CD14-positive monocyte (primary cell): ENCODE measurements around the gene PKNOX2. TPM values are rescaled to one million over a fixed set of nuclear protein-coding genes. Genes with fewer than 3 reads are reported as not detected.

Experiments
- DNase-seq, 3 donors: peaks; one replicate each; pipeline ENCODE4 v3.0.0-alpha.2; 2011 to 2022
- H2AFZ ChIP-seq: 2 replicates; pipeline ENCODE4 v1.6.0; 2012; ENCODE audit warnings: mild to moderate bottlenecking, low read depth, low read length, inconsistent platforms; ENCODE audit not compliant: insufficient read depth, poor library complexity, severe bottlenecking
- H3K27ac ChIP-seq, 2 donors: 1 replicate in 1 of 2; 2 replicates in 1 of 2; pipeline ENCODE4 v1.5.1; 2012 to 2013; ENCODE audit warnings: low read length in 2 of 2, control low read depth in 1 of 2, inconsistent platforms in 1 of 2, low read depth in 1 of 2, mild to moderate bottlenecking in 1 of 2
- H3K27me3 ChIP-seq, 2 donors: one replicate each; pipeline versions ENCODE4 v1.6.0 to v1.6.1; 2011 to 2013; ENCODE audit warnings: low read length in 2 of 2; ENCODE audit not compliant: control insufficient read depth in 2 of 2, insufficient read depth in 2 of 2
- H3K36me3 ChIP-seq, 2 donors: replicated peaks in 1 of 2; 1 replicate in 1 of 2; 2 replicates in 1 of 2; pipeline versions ENCODE4 v1.5.1 to v1.6.1; 2012 to 2013; ENCODE audit warnings: low read length in 2 of 2, control low read depth in 1 of 2, inconsistent platforms in 1 of 2, mild to moderate bottlenecking in 1 of 2; ENCODE audit not compliant: insufficient read depth in 2 of 2, control insufficient read depth in 1 of 2
- H3K4me1 ChIP-seq, 2 donors: 1 replicate in 1 of 2; 2 replicates in 1 of 2; pipeline versions ENCODE4 v1.5.1 to v1.6.1; 2012 to 2013; ENCODE audit warnings: low read length in 2 of 2, control low read depth in 1 of 2, inconsistent platforms in 1 of 2, mild to moderate bottlenecking in 1 of 2, moderate library complexity in 1 of 2; ENCODE audit not compliant: insufficient read depth in 2 of 2, control insufficient read depth in 1 of 2
- H3K4me2 ChIP-seq: replicated peaks from 2 replicates; pipeline ENCODE3; 2012; ENCODE audit warnings: low read length, moderate library complexity, mild to moderate bottlenecking; ENCODE audit not compliant: poor library complexity, severe bottlenecking; ENCODE audit errors: extremely low read depth
- H3K4me3 ChIP-seq, 3 experiments: fragments of 200-600 bp in 1 of 3; sonication (generic) in 1 of 3; replicated peaks in 1 of 3; 1 replicate in 2 of 3; 2 replicates in 1 of 3; pipeline ENCODE4 v1.5.1; 2011 to 2013; ENCODE audit warnings: low read length in 3 of 3, mild to moderate bottlenecking in 3 of 3, control low read depth in 2 of 3, low read depth in 2 of 3, inconsistent platforms in 1 of 3, moderate library complexity in 1 of 3
- H3K79me2 ChIP-seq: 2 replicates; pipeline ENCODE4 v1.6.0; 2012; ENCODE audit warnings: mild to moderate bottlenecking, control low read depth, inconsistent platforms, low read length, moderate library complexity; ENCODE audit not compliant: insufficient read depth
- H3K9ac ChIP-seq: 2 replicates; pipeline ENCODE4 v1.6.0; 2017; ENCODE audit warnings: low read length, mild to moderate bottlenecking; ENCODE audit not compliant: insufficient read depth, poor library complexity, severe bottlenecking
- H3K9me3 ChIP-seq, 2 donors: replicated peaks in 1 of 2; 1 replicate in 1 of 2; 2 replicates in 1 of 2; pipeline versions ENCODE4 v1.5.1 to v1.6.1; 2012 to 2013; ENCODE audit warnings: low read length in 2 of 2, control low read depth in 1 of 2; ENCODE audit not compliant: control insufficient read depth in 1 of 2, insufficient read depth in 1 of 2
- H4K20me1 ChIP-seq: 2 replicates; pipeline ENCODE4 v1.6.0; 2012; ENCODE audit warnings: mild to moderate bottlenecking, low read length, control low read depth, moderate library complexity; ENCODE audit not compliant: insufficient read depth
- H3K27ac Mint-ChIP-seq, 7 donors: one replicate each; pipeline ENCODE4 v1.8.0; 2020; ENCODE audit warnings: mild to moderate bottlenecking in 7 of 7, mixed read lengths in 7 of 7, moderate library complexity in 6 of 7, inconsistent platforms in 2 of 7
- H3K27me3 Mint-ChIP-seq, 3 donors: one replicate each; pipeline ENCODE4 v1.8.0; 2021 to 2022; ENCODE audit warnings: low read depth in 3 of 3, mild to moderate bottlenecking in 3 of 3, mixed read lengths in 3 of 3, moderate library complexity in 3 of 3, inconsistent platforms in 1 of 3
- H3K36me3 Mint-ChIP-seq, 2 donors: one replicate each; pipeline ENCODE4 v1.8.0; 2020; ENCODE audit warnings: mixed read lengths in 2 of 2, inconsistent platforms in 1 of 2, mild to moderate bottlenecking in 1 of 2
- H3K4me1 Mint-ChIP-seq: one replicate; pipeline ENCODE4 v1.8.0; 2020; ENCODE audit warnings: mild to moderate bottlenecking, mixed read lengths
- H3K4me3 Mint-ChIP-seq, 2 donors: one replicate each; pipeline ENCODE4 v1.8.0; 2020; ENCODE audit warnings: mild to moderate bottlenecking in 2 of 2, mixed read lengths in 2 of 2, moderate library complexity in 1 of 2
- H3K9me3 Mint-ChIP-seq, 7 donors: one replicate each; pipeline ENCODE4 v1.8.0; 2020 to 2022; ENCODE audit warnings: mixed read lengths in 7 of 7, mild to moderate bottlenecking in 6 of 7, moderate library complexity in 6 of 7, inconsistent platforms in 2 of 7
- WGBS: methylation state at CpG from one replicate; pipeline ENCODE4 v1.1.5; 2013; ENCODE audit warnings: missing lambda C conversion rate; ENCODE audit not compliant: insufficient coverage; 5-methylcytosine and 5-hydroxymethylcytosine counted together
- intact Hi-C, 2 donors: fragments of 100-400 bp; cut with micrococcal nuclease; formaldehyde crosslinking; loops; one replicate each; pipeline versions ENCODE4 v1.15.0 to v1.15.1; 2023
- polyA plus RNA-seq, 3 donors: library from polyadenylated mRNA; depleted of rRNA in 1 of 3; unstranded in 2 of 3; stranded (reverse) in 1 of 3; fragments of 300-500 nt in 2 of 3; fragments of >200 nt in 1 of 3; fragmentation: Illumina TruSeq in 2 of 3; gene quantifications; 1 replicate in 2 of 3; 2 replicates in 1 of 3; pipeline ENCODE4 v1.2.3, GENCODE V29; 2012 to 2021
- TF ChIP-seq, protein P1 (sequence below): fragments of 200-600 bp; IDR thresholded peaks from one replicate; pipeline ENCODE4 v1.8.0; 2022; ENCODE audit warnings: antibody characterized with exemption, mild to moderate bottlenecking

Gene PKNOX2
- polyA plus RNA-seq, 3 donors = not detected

DNA sequence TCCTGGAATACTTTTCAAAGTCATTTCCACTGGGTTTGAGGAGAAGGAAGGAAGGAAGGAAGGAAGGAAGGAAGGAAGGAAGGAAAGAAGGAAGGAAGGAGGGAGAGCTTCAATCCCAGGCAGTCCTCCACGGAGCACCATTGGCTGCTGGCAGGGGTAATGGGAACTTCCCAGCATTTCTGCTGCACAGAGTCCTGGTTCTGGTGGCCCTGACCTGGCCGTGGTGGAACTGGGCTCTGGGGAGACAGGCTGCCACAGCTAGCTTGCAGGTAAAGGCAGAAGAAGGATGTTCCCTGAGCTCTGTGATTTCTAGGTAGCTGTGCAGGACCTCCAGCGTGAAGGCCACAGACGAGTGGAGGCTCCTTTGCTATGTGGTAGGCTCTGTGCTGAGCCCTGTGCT lies 10.6 kb downstream of the PKNOX2 start:
- Histone ChIP-seq H4K20me1 (no peaks in the 10 kb centered on the region), H3K9me3 (no peaks in the 10 kb centered on the region), H3K27me3 (peaks cover 3 to 26% of the 10 kb centered on the region in 2 donors), H3K9ac (no peak overlapping the region), H2AFZ (no peak overlapping the region), H3K4me3 (no peak overlapping the region), H3K4me2 (no peak overlapping the region), H3K36me3 (no peaks in the 10 kb centered on the region), H3K79me2 (no peaks in the 10 kb centered on the region), H3K27ac (no peak overlapping the region), H3K4me1 (no peaks in the 10 kb centered on the region)
- 91% methylated on average over 4 of the region's 4 CpGs for WGBS
- H3K9me3 Mint-ChIP-seq = peaks cover 0 to 2% (median 0%) of the 10 kb centered on the region in 7 donors
- H3K27me3 Mint-ChIP-seq = peaks cover 23 to 62% (median 35%) of the 10 kb centered on the region in 3 donors
- H3K4me3 Mint-ChIP-seq = no peak overlapping the region
- TF ChIP-seq, protein P1, sequence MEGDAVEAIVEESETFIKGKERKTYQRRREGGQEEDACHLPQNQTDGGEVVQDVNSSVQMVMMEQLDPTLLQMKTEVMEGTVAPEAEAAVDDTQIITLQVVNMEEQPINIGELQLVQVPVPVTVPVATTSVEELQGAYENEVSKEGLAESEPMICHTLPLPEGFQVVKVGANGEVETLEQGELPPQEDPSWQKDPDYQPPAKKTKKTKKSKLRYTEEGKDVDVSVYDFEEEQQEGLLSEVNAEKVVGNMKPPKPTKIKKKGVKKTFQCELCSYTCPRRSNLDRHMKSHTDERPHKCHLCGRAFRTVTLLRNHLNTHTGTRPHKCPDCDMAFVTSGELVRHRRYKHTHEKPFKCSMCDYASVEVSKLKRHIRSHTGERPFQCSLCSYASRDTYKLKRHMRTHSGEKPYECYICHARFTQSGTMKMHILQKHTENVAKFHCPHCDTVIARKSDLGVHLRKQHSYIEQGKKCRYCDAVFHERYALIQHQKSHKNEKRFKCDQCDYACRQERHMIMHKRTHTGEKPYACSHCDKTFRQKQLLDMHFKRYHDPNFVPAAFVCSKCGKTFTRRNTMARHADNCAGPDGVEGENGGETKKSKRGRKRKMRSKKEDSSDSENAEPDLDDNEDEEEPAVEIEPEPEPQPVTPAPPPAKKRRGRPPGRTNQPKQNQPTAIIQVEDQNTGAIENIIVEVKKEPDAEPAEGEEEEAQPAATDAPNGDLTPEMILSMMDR = no peak
- H3K36me3 Mint-ChIP-seq = no peaks in the 10 kb centered on the region
- H3K27ac Mint-ChIP-seq = no peak overlapping the region
- intact Hi-C loops = no loop called here
- H3K4me1 Mint-ChIP-seq = no peaks in the 10 kb centered on the region
- DNase-seq = no peak

DNA sequence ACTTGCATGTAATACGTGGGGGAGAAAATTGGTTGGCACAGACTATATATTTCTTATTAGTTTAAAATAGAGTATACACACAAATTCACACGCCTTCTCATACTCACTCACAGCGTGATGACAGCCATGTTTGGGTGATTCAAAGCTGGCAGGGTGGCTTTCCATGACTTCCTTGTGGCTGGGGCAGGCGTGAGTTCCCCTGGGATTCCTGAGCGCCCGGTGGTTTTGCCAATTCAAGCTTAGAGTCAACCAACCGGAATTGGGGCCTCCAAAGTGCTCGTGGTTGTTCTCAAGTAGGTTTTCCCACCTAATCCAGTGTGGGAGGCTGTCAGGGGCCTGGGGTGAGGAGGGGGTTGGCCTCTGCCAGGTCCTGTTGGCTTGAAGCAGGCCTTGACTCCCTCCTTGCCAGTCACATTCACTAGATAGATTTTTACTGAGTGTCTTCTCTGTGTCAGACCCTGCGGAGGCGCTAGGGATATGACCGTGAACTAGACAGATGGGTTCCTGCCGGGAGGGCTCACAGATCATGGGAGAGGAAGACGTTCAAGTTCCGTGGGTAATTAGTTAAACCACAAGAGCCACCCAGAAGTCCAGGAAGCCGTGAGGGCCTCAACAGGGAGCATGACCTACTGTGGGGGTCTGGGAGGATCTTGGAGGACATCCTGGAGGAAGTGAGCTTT lies 11.5 kb downstream of the PKNOX2 start:
- Histone ChIP-seq H3K9ac (no peak overlapping the region), H3K9me3 (no peaks in the 10 kb centered on the region), H3K27me3 (peaks cover 3 to 20% of the 10 kb centered on the region in 2 donors), H3K4me1 (no peaks in the 10 kb centered on the region), H4K20me1 (no peaks in the 10 kb centered on the region), H3K4me3 (no peak overlapping the region), H3K27ac (no peak overlapping the region), H3K79me2 (no peaks in the 10 kb centered on the region), H3K36me3 (no peaks in the 10 kb centered on the region), H2AFZ (no peak overlapping the region), H3K4me2 (no peak overlapping the region)
- intact Hi-C loops = no loop called here
- no peaks in the 10 kb centered on the region for H3K4me1 Mint-ChIP-seq
- no peak overlapping the region for H3K27ac Mint-ChIP-seq
- WGBS = 14% methylated on average over 7 of the region's 15 CpGs
- H3K27me3 Mint-ChIP-seq = peaks cover 18 to 53% (median 32%) of the 10 kb centered on the region in 3 donors
- H3K9me3 Mint-ChIP-seq = peaks cover 0 to 2% (median 0%) of the 10 kb centered on the region in 7 donors
- H3K36me3 Mint-ChIP-seq = no peaks in the 10 kb centered on the region
- TF ChIP-seq, protein P1 = no peak
- DNase-seq = no peak
- H3K4me3 Mint-ChIP-seq = no peak overlapping the region
